ENCODE data around the gene ACSM2B. TPM values are rescaled to one million over a fixed set of nuclear protein-coding genes. Genes with fewer than 3 reads are reported as not detected.
"Not testable (repeated sequence)": the region's sequence is repeated elsewhere in the genome, so short reads cannot be mapped to it uniquely, and the experiment has no call there.

Gene ACSM2B
- total RNA-seq, 1 donor from 2014 or later = not detected

DNA sequence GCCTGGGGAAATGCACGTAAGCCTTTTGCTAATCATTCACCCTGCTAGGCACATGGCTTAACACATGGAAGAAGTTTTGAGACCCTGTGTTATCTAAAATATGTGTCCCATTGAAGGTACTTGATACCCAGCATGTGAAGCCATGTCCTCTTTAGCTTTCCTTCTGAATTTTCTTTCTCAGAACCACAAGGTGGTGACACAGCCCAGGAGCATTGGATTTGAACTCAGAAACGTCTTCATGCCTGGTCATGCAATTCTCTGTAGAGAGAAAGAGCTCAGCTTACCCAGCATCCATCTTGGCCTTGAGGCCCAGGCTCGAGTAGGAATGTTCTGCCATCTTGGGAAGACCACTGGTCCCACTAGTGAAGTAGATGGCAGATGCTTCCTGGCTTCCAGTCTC lies 22.7 kb downstream of the ACSM2B start:
- H3K4me3 Mint-ChIP-seq (ENCODE audit: unreplicated experiment); H3K36me3 Mint-ChIP-seq (ENCODE audit: unreplicated experiment); DNase-seq (ENCODE audit: extremely low spot score, unreplicated experiment); H3K4me1 Mint-ChIP-seq (ENCODE audit: unreplicated experiment); H3K27me3 Mint-ChIP-seq (ENCODE audit: unreplicated experiment); H3K27ac Mint-ChIP-seq (ENCODE audit: unreplicated experiment): not testable (repeated sequence)
- peaks cover 42% of the 10 kb centered on the region for H3K9me3 Mint-ChIP-seq (ENCODE audit: unreplicated experiment)

DNA sequence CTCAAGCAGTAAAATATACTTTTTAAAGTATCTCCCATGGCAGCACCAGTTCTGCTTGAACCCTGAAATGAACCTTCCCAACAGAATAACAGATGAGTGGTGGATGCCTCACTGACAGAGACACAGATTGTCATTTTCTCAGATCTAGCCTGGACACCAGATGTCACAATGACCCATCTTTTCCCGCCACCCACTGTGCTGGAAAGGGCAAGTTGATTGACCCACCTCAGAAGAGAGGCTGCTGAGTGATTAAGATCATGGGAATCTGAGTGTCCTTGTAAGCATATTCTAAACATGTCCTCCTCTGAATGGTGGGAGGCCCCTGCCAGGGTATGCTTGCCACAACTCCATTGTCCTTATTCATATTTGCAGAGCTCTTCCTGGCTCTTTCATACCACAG lies 29.2 kb downstream of the ACSM2B start:
- H3K9me3 Mint-ChIP-seq (ENCODE audit: unreplicated experiment) = peaks cover 18% of the 10 kb centered on the region
- DNase-seq (ENCODE audit: extremely low spot score, unreplicated experiment); H3K4me3 Mint-ChIP-seq (ENCODE audit: unreplicated experiment); H3K27ac Mint-ChIP-seq (ENCODE audit: unreplicated experiment); H3K4me1 Mint-ChIP-seq (ENCODE audit: unreplicated experiment); H3K36me3 Mint-ChIP-seq (ENCODE audit: unreplicated experiment); H3K27me3 Mint-ChIP-seq (ENCODE audit: unreplicated experiment): not testable (repeated sequence)

DNA sequence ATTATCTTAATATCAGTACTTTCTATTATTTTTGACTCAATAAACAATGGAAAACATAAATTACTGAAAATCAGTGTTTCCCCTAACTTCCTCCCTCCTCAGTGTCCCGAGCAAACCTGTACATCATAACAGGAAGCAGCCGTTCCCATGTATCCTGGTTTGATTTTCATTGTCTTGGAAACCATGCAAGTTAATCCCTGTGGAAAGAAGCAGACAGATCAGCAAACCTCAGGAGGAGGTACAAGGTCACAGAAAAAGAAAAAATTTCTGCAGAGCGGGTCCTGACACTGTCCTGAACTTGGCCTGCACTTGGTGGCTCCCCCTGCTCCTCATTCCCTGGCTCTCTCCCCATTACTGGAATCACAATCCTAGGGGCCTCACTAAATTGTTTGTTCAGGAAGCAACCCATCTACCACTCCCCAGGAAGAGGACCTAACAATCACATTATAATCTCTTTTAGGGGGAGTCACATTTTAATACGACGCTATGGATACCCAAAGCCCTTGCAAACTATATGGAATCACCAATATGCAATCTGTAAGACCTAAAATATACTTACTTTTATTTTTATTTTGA lies 29.8 kb downstream of the ACSM2B start:
- not testable (repeated sequence) for H3K4me3 Mint-ChIP-seq (ENCODE audit: unreplicated experiment); H3K27ac Mint-ChIP-seq (ENCODE audit: unreplicated experiment); H3K36me3 Mint-ChIP-seq (ENCODE audit: unreplicated experiment); H3K27me3 Mint-ChIP-seq (ENCODE audit: unreplicated experiment); H3K4me1 Mint-ChIP-seq (ENCODE audit: unreplicated experiment); DNase-seq (ENCODE audit: extremely low spot score, unreplicated experiment)
- H3K9me3 Mint-ChIP-seq (ENCODE audit: unreplicated experiment) = peaks cover 15% of the 10 kb centered on the region

- H3K27me3 Mint-ChIP-seq (ENCODE audit: unreplicated experiment); H3K36me3 Mint-ChIP-seq (ENCODE audit: unreplicated experiment); DNase-seq (ENCODE audit: extremely low spot score, unreplicated experiment); H3K27ac Mint-ChIP-seq (ENCODE audit: unreplicated experiment); H3K4me1 Mint-ChIP-seq (ENCODE audit: unreplicated experiment); H3K4me3 Mint-ChIP-seq (ENCODE audit: unreplicated experiment); H3K9me3 Mint-ChIP-seq (ENCODE audit: unreplicated experiment): not testable (repeated sequence)
Measured at GRCh38 chr16:20540603-20541316, 35.4 kb downstream of the ACSM2B start.

GRCh38 chr16:20538687-20539086 lies 37.5 kb downstream of the ACSM2B start:
- no peak for DNase-seq (ENCODE audit: extremely low spot score, unreplicated experiment)
- no peak for TF ChIP-seq CTCF (IDR thresholded peaks at IDR 0.05)
- H3K27me3 Mint-ChIP-seq (ENCODE audit: unreplicated experiment) = no peaks in the 10 kb centered on the region

GRCh38 chr16:20538181-20538580 lies 38.0 kb downstream of the ACSM2B start:
- no peak for TF ChIP-seq CTCF (IDR thresholded peaks at IDR 0.05)
- Mint-ChIP-seq H3K27me3 (ENCODE audit: unreplicated experiment) (no peaks in the 10 kb centered on the region), H3K4me1 (ENCODE audit: unreplicated experiment) (no peaks in the 10 kb centered on the region), H3K9me3 (ENCODE audit: unreplicated experiment) (peaks cover 4% of the 10 kb centered on the region), H3K4me3 (ENCODE audit: unreplicated experiment) (no peak overlapping the region), H3K27ac (ENCODE audit: unreplicated experiment) (no peak overlapping the region), H3K36me3 (ENCODE audit: unreplicated experiment) (no peaks in the 10 kb centered on the region)
- DNase-seq (ENCODE audit: extremely low spot score, unreplicated experiment) = no peak

More at GRCh38 chr16:20538687-20539086, 37.5 kb downstream of the ACSM2B start:
- Mint-ChIP-seq H3K9me3 (ENCODE audit: unreplicated experiment) (peaks cover 4% of the 10 kb centered on the region), H3K4me1 (ENCODE audit: unreplicated experiment) (no peaks in the 10 kb centered on the region), H3K36me3 (ENCODE audit: unreplicated experiment) (no peaks in the 10 kb centered on the region), H3K4me3 (ENCODE audit: unreplicated experiment) (no peak overlapping the region), H3K27ac (ENCODE audit: unreplicated experiment) (no peak overlapping the region)

DNA sequence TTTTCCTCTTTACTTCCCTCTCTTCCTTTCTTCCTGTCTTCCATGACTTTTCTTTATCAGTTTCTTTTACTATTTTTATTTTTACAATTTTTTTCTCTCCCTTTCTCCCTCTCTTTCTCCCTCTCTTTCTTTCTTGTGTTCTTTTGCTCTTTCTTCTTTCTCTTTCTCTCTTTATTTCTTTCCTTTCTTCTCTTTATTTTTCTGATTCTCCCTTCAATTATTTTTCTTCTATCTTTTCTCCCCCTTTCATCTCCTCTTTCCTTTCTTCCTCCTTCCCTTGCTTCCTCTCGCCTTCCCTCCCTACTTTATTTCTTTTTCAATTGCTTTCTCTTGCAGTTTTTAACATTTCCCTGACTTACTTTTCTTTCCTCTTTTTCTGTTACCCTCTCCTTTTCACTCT lies 39.5 kb downstream of the ACSM2B start:
- not testable (repeated sequence) for DNase-seq (ENCODE audit: extremely low spot score, unreplicated experiment); H3K4me1 Mint-ChIP-seq (ENCODE audit: unreplicated experiment); H3K27me3 Mint-ChIP-seq (ENCODE audit: unreplicated experiment); H3K27ac Mint-ChIP-seq (ENCODE audit: unreplicated experiment); H3K9me3 Mint-ChIP-seq (ENCODE audit: unreplicated experiment); H3K4me3 Mint-ChIP-seq (ENCODE audit: unreplicated experiment); H3K36me3 Mint-ChIP-seq (ENCODE audit: unreplicated experiment)

- H3K9me3 Mint-ChIP-seq (ENCODE audit: unreplicated experiment); H3K4me3 Mint-ChIP-seq (ENCODE audit: unreplicated experiment); H3K36me3 Mint-ChIP-seq (ENCODE audit: unreplicated experiment); H3K27ac Mint-ChIP-seq (ENCODE audit: unreplicated experiment); H3K4me1 Mint-ChIP-seq (ENCODE audit: unreplicated experiment); H3K27me3 Mint-ChIP-seq (ENCODE audit: unreplicated experiment); DNase-seq (ENCODE audit: extremely low spot score, unreplicated experiment): not testable (repeated sequence)
Measured at GRCh38 chr16:20532284-20532792, 43.8 kb downstream of the ACSM2B start.

DNA sequence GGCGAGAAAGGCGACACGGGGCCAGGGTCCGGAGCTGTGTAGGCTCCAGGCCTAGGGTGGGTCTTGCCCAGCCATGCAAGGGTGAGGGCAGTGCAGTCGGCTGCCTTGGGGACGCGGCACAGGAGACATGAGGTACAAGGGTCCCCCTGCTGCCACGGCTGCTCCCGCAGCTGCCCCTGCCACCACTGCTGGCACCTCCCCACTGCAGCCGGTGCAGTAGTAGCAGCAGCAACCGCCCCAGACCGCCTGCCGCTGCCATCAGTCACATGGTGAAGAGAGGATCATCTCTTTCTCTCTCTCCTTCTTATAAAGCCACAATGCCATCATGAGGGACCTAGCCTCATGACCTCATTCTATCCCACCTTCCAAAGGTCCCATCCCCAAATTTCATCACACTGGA lies 44.4 kb downstream of the ACSM2B start:
- not testable (repeated sequence) for DNase-seq (ENCODE audit: extremely low spot score, unreplicated experiment); H3K27me3 Mint-ChIP-seq (ENCODE audit: unreplicated experiment); H3K4me1 Mint-ChIP-seq (ENCODE audit: unreplicated experiment); H3K9me3 Mint-ChIP-seq (ENCODE audit: unreplicated experiment); H3K27ac Mint-ChIP-seq (ENCODE audit: unreplicated experiment); H3K36me3 Mint-ChIP-seq (ENCODE audit: unreplicated experiment); H3K4me3 Mint-ChIP-seq (ENCODE audit: unreplicated experiment)
